ENCODE results near the gene EMP2.
"Not testable (repeated sequence)": the region's sequence is repeated elsewhere in the genome, so short reads cannot be mapped to it uniquely, and the experiment has no call there.

EMP2 gene

GRCh38 chr16:10579965-10580882, at the start of gene EMP2:
Gene EMP2 (minus strand): TSS chr16:10580598. CDS start chr16:10547617, 32,981 bp downstream.
- peak; percentile 4 for DNase-seq

- no peak for DNase-seq
Measured at GRCh38 chr16:10629592-10629963, 49.2 kb upstream of the EMP2 start.

- no peak for DNase-seq
Measured at GRCh38 chr16:10625595-10626357, 45.4 kb upstream of the EMP2 start.

GRCh38 chr16:10624527-10624926, 44.1 kb upstream of the EMP2 start:
- no peak for DNase-seq

- no peak for DNase-seq
Measured at GRCh38 chr16:10623059-10623458, 42.7 kb upstream of the EMP2 start.

GRCh38 chr16:10622036-10622921, 41.9 kb upstream of the EMP2 start:
- no peak for DNase-seq

GRCh38 chr16:10621216-10621949, 41.0 kb upstream of the EMP2 start:
- DNase-seq: not testable (repeated sequence)

GRCh38 chr16:10620120-10620519, 39.7 kb upstream of the EMP2 start:
- DNase-seq: no peak

GRCh38 chr16:10619271-10619849, 39.0 kb upstream of the EMP2 start:
- DNase-seq: no peak

- no peak for DNase-seq
Measured at GRCh38 chr16:10618710-10619209, 38.4 kb upstream of the EMP2 start.

GRCh38 chr16:10617662-10618420, 37.4 kb upstream of the EMP2 start:
- no peak for DNase-seq

- no peak for DNase-seq
Measured at GRCh38 chr16:10616756-10617640, 36.6 kb upstream of the EMP2 start.

- DNase-seq: no peak
Measured at GRCh38 chr16:10616419-10616755, 36.0 kb upstream of the EMP2 start.

- no peak for DNase-seq
Measured at GRCh38 chr16:10614685-10615084, 34.3 kb upstream of the EMP2 start.

GRCh38 chr16:10613785-10614485, 33.5 kb upstream of the EMP2 start:
- DNase-seq: no peak

- DNase-seq: no peak
Measured at GRCh38 chr16:10612649-10613179, 32.3 kb upstream of the EMP2 start.

- DNase-seq: no peak
Measured at GRCh38 chr16:10611825-10612342, 31.5 kb upstream of the EMP2 start.

- DNase-seq: no peak
Measured at GRCh38 chr16:10610499-10611184, 30.2 kb upstream of the EMP2 start.

All from kidney glomerular epithelial cell (primary cell).